Tibial nerve (tissue), 4 donors: ENCODE measurements around the gene SPTLC2. TPM values are rescaled to one million over a fixed set of nuclear protein-coding genes. Genes with fewer than 3 reads are reported as not detected.

Experiments used
- DNase-seq, 2 donors: peaks; one replicate each; pipeline ENCODE4 v3.0.0-alpha.2; 2019; ENCODE audit warnings: low spot score in 2 of 2
- H3K27ac ChIP-seq, 4 donors: fragments of 200-600 bp; sonication (generic) in 3 of 4; one replicate each; pipeline ENCODE4 v1.5.1; 2017 to 2019; ENCODE audit warnings: mild to moderate bottlenecking in 1 of 4
- H3K27me3 ChIP-seq, 2 donors: fragments of 200-600 bp; sonication (generic) in 1 of 2; one replicate each; pipeline versions ENCODE4 v1.5.1 to v1.6.0; 2017 to 2019
- H3K36me3 ChIP-seq, 3 donors: fragments of 200-600 bp; sonication (generic); one replicate each; pipeline ENCODE4 v1.5.1; 2018 to 2019
- H3K4me1 ChIP-seq, 4 donors: fragments of 200-600 bp; sonication (generic) in 3 of 4; one replicate each; pipeline ENCODE4 v1.5.1; 2017 to 2019
- H3K4me3 ChIP-seq, 4 donors: fragments of 200-600 bp; sonication (generic) in 3 of 4; one replicate each; pipeline ENCODE4 v1.5.1; 2017 to 2019; ENCODE audit warnings: mild to moderate bottlenecking in 1 of 4, moderate library complexity in 1 of 4
- H3K9me3 ChIP-seq, 4 donors: fragments of 200-600 bp; sonication (generic) in 3 of 4; one replicate each; pipeline ENCODE4 v1.5.1; 2017 to 2019
- CTCF ChIP-seq, 5 experiments: fragments of 200-600 bp in 3 of 5; fragments of 450-650 bp in 2 of 5; sonication (generic) in 3 of 5; IDR thresholded peaks; one replicate each; pipeline ENCODE4 v1.5.1; 2016 to 2019; ENCODE audit warnings: antibody characterized with exemption in 5 of 5, mild to moderate bottlenecking in 3 of 5, moderate library complexity in 2 of 5
- EP300 ChIP-seq, 2 donors: sonication (generic); formaldehyde crosslinking; IDR thresholded peaks; one replicate each; pipeline ENCODE4 v1.6.1; 2017; ENCODE audit warnings: antibody characterized with exemption in 2 of 2, mild to moderate bottlenecking in 1 of 2
- POLR2A ChIP-seq, 2 donors: fragments of 450-650 bp; IDR thresholded peaks; one replicate each; pipeline ENCODE4 v1.6.1; 2017; ENCODE audit warnings: antibody characterized with exemption in 2 of 2, mild to moderate bottlenecking in 2 of 2, moderate library complexity in 2 of 2
- WGBS, 2 donors: methylation state at CpG; one replicate each; pipeline ENCODE4 v1.1.5; 2018; 5-methylcytosine and 5-hydroxymethylcytosine counted together
- total RNA-seq, 4 donors: library from RNA; depleted of rRNA; stranded (reverse); fragments of >200 nt; gene quantifications; one replicate each; pipeline ENCODE4 v1.1.0, GENCODE V29; 2016

SPTLC2 gene
- total RNA-seq, 4 donors from 2014 or later: 25.5 to 45.2 (median 29.7) TPM

DNA sequence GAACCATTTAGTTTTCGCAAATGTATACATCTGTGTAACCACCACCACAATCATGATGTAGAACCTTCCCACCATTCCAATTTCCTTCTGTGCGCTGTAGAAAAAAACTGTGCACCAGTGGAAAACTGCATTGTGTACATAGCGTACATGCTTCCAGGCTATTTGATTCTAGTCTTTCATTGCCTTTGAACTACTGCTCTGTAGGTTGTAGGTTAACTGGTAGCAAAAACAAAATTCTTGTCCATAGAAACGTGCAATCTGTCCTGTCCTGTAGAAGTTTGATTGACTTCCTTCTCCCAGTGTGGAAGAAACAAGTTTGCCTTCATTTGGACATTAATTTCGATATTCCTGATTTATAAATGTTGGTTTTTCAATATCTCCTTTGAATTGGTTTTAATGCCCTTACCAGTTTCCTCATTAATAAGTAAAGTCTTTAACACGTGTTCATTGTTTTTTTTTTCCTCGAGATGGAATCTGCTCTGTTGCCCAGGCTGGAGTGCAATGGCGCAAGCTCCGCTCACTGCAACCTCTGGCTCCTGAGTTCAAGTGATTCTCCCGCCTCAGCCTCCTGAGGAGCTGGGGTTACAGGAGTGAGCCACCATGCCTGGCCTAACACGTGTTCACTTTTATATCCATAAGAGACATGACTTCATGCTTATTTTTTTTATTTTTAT, 114.2 kb downstream of the SPTLC2 start:
- Histone ChIP-seq H3K4me3 (no peak overlapping the region), H3K4me1 (peaks cover 0 to 18% (median 9%) of the 10 kb centered on the region in 4 donors), H3K27me3 (peaks cover 0 to 28% of the 10 kb centered on the region in 2 donors), H3K9me3 (peaks cover 0 to 13% (median 0%) of the 10 kb centered on the region in 4 donors), H3K27ac (no peak overlapping the region), H3K36me3 (peaks cover 0 to 14% (median 0%) of the 10 kb centered on the region in 3 donors)
- DNase-seq: no peak
- TF ChIP-seq POLR2A (IDR thresholded peaks at IDR 0.05) (no peak), EP300 (IDR thresholded peaks at IDR 0.05) (no peak), CTCF (IDR thresholded peaks at IDR 0.05) (no peak)
- 74 to 84% methylated on average over 11 of the region's 11 CpGs for WGBS, 2 donors

DNA sequence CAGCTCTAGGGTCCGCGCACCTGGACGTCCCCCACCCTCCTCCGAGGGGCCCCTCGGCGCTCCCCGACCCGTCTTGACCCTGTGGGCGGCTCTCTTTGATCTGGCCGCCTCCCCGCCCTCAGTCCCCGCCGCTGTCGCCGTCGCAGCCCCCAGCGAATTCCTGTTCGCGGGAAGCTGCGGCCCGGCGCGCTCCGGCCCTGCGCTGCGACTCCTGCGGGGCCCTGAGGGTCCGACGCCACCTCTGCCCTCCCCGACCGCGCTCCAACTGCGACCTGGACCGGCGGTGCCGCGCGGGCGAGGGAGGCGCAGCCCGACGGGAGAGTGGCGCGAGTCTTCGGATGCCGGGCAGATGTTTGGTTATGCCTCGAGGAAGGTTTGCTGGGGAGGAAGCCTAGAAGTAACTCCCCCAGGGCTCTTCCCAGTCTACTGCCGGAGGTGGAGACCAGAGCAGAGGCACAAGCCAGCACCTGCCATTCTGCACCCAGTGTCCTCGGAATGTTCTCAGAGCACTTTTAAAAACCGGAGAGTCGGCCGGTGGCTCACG, 117.4 kb downstream of the SPTLC2 start:
- Histone ChIP-seq H3K36me3 (no peaks in the 10 kb centered on the region), H3K4me1 (peaks cover 0 to 18% (median 9%) of the 10 kb centered on the region in 4 donors), H3K9me3 (peaks cover 0 to 10% (median 0%) of the 10 kb centered on the region in 4 donors), H3K27me3 (peaks cover 0 to 34% of the 10 kb centered on the region in 2 donors), H3K4me3 (peak overlapping the region in 3 of 4 donors; percentile 28 to 60 (median 49)), H3K27ac (no peak overlapping the region)
- no peak for TF ChIP-seq CTCF (IDR thresholded peaks at IDR 0.05)
- DNase-seq: no peak
- WGBS, 2 donors: 5 to 11% methylated on average over 5 to 44 of the region's 53 CpGs

DNA sequence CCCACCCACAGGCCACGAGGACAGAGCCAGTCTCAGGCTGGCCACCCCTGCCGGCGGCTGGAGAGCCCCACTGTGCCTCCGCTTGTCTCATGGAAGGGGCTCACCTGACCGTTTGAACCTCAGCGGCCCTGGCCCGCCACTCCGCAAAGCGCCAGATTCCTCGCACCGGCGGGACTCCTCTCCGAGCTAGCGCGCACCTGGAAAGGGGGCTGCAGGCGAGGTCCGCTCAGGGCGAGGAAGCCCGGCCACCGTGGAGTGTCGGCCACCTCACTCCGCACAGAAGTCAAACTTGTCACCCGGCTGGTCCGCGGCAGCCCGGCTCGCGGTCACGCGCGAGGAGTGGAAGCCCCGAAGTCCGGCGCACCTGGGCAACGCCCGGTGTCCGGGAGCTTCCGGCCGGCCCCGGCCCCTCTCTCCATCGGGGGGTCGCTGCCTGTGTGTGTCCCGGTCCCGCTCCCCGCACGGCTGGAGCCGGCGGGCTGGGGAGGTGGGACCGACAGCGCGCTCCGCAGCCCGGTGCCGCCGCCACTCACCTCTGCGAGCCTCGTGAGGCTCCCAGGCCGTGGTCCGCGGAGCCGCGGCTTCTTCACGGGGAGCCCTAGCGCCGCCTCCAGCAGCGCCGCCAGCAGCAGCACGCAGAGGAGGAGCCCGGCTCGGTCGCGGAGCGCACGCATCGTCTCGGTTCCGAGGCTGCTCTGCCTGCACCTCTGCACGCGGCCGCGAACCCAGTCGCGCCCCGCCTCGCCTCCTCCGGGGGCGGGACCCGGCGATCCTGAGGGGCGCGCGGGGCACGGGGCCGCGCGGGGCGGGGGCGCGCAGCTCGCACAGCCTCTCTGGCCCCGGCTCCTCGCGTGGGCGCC, 118.1 kb downstream of the SPTLC2 start, which contains the start of gene ISM2:
Gene ISM2, minus strand, starts transcription at position 697 of the 860 bp plus-strand sequence. Its CDS starts 23 bp downstream, at position 674.
- Histone ChIP-seq H3K9me3 (peaks cover 0 to 3% (median 0%) of the 10 kb centered on the region in 4 donors), H3K36me3 (no peaks in the 10 kb centered on the region), H3K27me3 (peaks cover 0 to 34% of the 10 kb centered on the region in 2 donors), H3K27ac (no peak within 1 kb of the TSS), H3K4me3 (peak within 1 kb of the TSS; percentile 22 to 60 (median 38)), H3K4me1 (peaks cover 0 to 18% (median 9%) of the 10 kb centered on the region in 4 donors)
- 7 to 9% methylated on average over 23 to 26 of the region's 104 CpGs for WGBS, 2 donors
- TF ChIP-seq POLR2A (IDR thresholded peaks at IDR 0.05) (no peak), EP300 (IDR thresholded peaks at IDR 0.05) (no peak), CTCF (IDR thresholded peaks at IDR 0.05) (no peak)
- no peak for DNase-seq

GRCh38 chr14:77495334-77495733, 121.1 kb downstream of the SPTLC2 start:
- DNase-seq: no peak
- 58 to 62% methylated on average over 7 of the region's 7 CpGs for WGBS, 2 donors
- Histone ChIP-seq H3K36me3 (no peaks in the 10 kb centered on the region), H3K4me1 (peaks cover 0 to 18% (median 9%) of the 10 kb centered on the region in 4 donors), H3K4me3 (no peak overlapping the region), H3K27me3 (peaks cover 0 to 34% of the 10 kb centered on the region in 2 donors), H3K9me3 (no peaks in the 10 kb centered on the region), H3K27ac (no peak overlapping the region)
- TF ChIP-seq CTCF (IDR thresholded peaks at IDR 0.05): no peak
